SW480 (cell line): Measurements from ENCODE around the gene WFDC13.
A peak's percentile ranks its signal among the peaks of the same experiment; 100 is the strongest.
"Not testable (repeated sequence)": the region's sequence is repeated elsewhere in the genome, so short reads cannot be mapped to it uniquely, and the experiment has no call there.

Experiments used
- DNase-seq: peaks from one replicate; pipeline ENCODE4 v3.0.0-alpha.2; 2016; ENCODE audit warnings: low spot score

The WFDC13 gene

DNA sequence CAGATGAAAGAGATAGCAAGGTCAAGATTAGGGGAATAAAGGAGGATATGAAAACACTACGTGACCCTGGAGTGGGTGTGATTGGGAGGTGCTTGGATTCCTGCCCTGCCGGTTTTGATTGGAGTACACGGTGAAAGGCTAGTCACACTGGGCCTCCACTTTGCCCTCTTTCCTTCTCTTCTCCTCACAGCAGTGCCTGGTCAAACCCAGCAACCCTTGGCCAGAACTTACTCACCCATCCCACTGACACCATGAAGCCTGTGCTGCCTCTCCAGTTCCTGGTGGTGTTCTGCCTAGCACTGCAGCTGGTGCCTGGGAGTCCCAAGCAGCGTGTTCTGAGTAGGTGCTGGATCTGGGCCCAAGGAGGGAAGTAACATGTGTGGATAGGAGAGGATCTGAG, at the start of gene WFDC13:
TSS of gene WFDC13 (plus strand) at position 166 of the 400 bp plus-strand sequence. CDS start at position 252, 86 bp downstream.
- no peak for DNase-seq

DNA sequence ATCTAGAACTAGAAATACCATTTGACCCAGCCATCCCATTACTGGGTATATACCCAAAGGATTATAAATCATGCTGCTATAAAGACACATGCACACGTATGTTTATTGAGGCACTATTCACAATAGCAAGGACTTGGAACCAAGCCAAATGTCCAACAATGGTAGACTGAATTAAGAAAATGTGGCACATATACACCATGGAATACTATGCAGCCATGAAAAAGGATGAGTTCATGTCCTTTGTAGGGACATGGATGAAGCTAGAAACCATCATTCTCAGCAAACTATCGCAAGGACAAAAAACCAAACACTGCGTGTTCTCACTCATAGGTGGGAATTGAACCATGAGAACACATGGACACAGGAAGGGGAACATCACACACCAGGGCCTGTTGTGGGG, 44.8 kb upstream of the WFDC13 start:
- not testable (repeated sequence) for DNase-seq

DNA sequence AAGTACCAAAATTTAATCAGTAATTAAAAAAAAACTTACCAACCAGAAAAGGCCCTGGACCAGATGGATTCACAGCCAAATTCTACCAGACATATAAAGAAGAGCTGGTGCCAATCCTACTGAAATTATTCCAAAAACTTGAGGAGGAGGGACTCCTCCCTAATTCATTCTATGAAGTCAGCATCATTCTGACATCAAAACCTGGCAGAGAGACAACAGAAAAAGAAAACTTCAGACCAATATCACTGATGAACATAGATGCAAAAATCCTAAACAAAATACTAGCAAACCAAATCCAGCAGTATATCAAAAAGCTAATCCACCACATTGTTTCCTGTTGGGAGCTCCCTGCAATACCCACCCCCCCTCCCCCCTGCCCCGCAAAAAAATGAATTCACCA, 31.7 kb upstream of the WFDC13 start, which contains the start of gene WFDC11:
TSS of gene WFDC11 (minus strand) at position 101 of the 400 bp plus-strand sequence. CDS start 19,639 bp downstream, outside the sequence.
- DNase-seq: no peak

DNA sequence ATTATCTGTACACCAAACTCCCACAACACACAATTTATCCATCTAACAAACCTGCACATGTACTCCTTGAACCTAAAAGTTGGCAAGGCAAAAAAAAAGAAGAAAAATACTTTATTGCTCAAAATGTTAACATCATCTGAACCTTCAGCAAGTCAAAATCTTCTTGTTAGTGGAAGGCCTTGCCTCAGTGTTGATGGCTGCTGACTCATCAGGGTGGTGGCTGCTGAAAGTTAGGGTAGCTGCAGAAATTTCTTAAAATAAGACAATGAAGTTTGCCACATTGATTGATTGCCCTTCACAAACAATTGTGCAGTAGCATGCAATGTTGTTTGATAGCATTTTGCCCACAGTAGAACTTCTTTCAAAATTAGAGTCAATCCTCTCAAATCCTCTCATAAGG, 29.1 kb upstream of the WFDC13 start:
- no peak for DNase-seq

- DNase-seq: no peak
These were observed 22.2 kb upstream of the WFDC13 start for GRCh38 chr20:45679650-45680049.

DNA sequence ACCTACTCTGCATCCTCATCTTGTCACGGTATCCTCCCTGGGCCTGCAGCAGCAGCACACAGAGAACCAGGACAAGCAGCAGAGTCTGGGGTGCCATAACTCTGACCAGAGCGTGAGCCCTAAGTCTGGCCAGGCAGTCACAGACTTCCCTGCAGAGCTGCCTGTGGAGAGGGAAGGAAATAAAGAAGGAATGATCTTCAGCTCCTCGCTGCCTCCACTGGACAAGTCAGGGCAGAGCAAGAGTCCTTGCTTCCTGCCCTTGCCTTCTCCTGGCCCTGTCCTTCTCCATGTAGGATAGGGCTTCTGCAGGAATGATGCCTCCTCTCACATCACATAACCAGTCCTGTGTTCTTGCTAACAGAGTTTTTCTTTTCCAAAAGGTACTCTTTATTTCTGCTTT, 15.9 kb upstream of the WFDC13 start:
- peak; percentile 28 for DNase-seq

DNA sequence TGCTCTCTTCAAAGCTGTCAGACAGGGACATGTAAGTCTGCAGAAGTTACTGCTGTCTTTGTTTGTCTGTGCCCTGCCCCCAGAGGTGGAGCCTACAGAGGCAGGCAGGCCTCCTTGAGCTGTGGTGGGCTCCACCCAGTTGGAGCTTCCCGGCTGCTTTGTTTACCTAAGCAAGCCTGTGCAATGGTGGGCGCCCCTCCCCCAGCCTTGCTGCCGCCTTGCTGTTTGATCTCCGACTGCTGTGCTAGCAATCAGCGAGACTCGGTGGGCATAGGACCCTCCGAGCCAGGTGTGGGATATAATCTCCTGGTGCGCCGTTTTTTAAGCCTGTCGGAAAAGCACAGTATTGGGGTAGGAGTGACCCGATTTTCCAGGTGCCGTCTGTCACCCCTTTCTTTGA, 8.5 kb upstream of the WFDC13 start:
- DNase-seq: not testable (repeated sequence)

GRCh38 chr20:45695496-45695895, 6.3 kb upstream of the WFDC13 start:
- DNase-seq: no peak

DNA sequence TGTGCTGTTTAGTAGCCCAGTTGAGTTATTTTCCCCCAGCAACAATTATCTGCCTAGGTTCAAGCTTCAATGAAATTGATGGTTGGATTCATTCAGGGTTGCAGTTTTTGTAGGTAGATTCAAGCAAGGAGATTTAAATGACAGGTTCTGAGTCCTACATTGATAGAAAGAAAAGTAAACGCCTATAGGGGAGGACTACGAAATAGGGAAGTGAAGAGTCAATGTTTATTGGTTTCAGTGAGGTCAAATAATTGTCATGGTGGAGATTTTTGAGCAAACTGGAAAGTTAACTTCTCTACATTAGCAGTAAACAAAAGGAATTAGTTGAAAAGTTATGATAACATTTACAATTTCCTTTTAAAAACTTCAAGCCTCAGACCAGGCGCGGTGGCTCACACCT, 734 bp upstream of the WFDC13 start:
- no peak for DNase-seq

- DNase-seq: no peak
These were observed 3.3 kb downstream of the WFDC13 start, which contains the start of gene WFDC10B for GRCh38 chr20:45704969-45705637. TSS of gene WFDC10B (minus strand) at chr20:45705019. CDS start at chr20:45685992, 19,027 bp downstream.

GRCh38 chr20:45716141-45716688, 14.4 kb downstream of the WFDC13 start:
- DNase-seq: not testable (repeated sequence)

- no peak for DNase-seq
These were observed 20.2 kb downstream of the WFDC13 start, which contains the start of gene SPINT4 for GRCh38 chr20:45722047-45722446. TSS of gene SPINT4 (plus strand) at chr20:45722347. CDS start at chr20:45722368, 21 bp downstream.

DNA sequence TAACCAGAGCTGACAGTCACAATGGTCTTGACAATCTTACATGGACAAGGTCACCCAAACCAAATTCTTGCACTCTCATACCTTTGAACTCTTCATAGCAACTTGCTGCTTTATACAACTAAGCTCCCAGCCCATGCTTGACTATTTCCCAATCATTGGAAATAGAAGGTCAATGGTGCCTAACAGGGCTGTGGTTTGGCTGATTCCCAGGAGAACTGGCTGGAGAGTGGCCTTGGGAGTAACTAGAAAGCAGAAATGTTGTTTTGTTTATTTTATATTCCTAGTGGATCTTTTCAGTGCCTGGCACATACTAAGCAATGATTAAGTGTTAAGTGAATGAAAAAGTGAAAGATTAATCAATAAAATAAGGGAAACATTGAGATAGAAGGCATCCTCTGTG, 23.3 kb downstream of the WFDC13 start:
- DNase-seq: no peak

GRCh38 chr20:45727044-45727443, 25.2 kb downstream of the WFDC13 start:
- DNase-seq: no peak

DNA sequence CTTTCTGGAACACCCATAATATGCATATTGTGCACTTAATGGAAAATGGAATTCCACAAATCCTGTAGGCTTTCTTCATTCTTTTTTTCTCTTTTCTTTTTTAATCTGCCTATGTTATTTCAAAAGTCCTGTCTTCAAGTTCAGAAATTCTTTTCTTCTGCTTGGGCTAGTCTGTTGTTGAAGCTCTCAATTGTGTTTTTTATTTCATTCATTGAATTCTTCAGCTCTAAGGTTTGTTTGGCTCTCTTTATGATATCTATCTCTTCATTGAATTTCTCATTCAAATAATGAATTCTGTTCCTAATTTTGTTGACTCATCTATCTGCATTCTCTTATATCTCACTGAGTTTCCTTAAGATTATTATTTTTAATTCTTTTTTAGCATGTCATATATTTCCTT, 30.4 kb downstream of the WFDC13 start:
- no peak for DNase-seq

- DNase-seq: no peak
These were observed 33.7 kb downstream of the WFDC13 start for GRCh38 chr20:45735552-45735951.

DNA sequence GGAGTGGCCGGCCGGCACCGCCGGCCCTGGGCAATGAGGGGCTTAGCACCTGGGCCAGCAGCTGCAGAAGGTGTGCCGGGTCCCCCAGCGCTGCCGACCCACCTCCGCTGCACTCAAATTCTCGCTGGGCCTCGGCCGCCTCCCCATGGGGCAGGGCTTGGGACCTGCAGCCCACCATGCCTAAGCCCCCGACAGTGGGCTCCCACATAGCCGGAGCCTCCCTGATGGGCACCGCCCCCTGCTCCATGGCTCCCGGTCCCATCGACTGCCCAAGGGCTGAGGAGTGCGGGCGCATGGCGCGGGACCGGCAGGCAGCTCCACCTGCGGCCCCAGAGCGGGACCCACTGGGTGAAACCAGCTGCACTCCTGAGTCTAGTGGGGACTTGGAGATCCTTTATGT, 34.1 kb downstream of the WFDC13 start:
- DNase-seq: no peak

DNA sequence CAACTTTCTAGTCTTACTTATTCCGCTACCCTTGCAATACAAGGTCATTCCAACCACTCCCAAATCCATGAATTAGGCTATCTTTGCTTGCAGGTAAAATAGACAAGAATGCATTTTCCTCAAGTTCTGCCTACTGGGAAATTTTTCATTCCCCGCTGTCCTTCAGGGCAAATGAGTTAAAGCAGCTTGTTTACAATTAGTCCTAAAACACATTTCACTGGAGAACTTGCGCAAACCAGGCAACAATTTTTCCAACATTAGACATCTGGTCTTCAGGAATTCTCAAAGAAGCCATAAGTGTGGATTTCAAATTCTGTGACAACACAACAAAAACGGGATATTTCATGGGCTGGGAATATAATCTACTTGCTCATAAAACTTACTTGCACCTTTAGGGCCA, 40.8 kb downstream of the WFDC13 start:
- no peak for DNase-seq

DNA sequence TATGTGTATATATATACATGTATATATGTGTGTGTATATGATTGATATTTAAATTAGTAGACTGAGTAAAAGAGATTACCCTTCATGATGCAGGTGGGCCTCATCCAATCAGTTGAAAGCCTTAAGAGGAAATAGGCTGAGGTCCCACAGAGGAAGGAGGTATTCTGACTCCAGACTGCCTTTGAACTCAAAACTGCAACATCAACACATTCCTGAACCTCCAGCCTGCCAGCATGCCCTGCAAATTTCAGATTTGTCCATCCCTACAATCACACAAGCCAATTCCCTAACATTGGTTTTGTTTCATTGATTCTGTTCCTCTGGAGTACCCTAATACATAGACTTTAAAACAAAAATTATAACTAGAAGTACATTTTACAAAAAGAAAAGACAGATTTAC, 43.2 kb downstream of the WFDC13 start:
- no peak for DNase-seq

- DNase-seq: no peak
These were observed 49.9 kb downstream of the WFDC13 start for GRCh38 chr20:45751721-45752120.

- no peak for DNase-seq
These were observed 50.9 kb downstream of the WFDC13 start for GRCh38 chr20:45752746-45753145.

DNA sequence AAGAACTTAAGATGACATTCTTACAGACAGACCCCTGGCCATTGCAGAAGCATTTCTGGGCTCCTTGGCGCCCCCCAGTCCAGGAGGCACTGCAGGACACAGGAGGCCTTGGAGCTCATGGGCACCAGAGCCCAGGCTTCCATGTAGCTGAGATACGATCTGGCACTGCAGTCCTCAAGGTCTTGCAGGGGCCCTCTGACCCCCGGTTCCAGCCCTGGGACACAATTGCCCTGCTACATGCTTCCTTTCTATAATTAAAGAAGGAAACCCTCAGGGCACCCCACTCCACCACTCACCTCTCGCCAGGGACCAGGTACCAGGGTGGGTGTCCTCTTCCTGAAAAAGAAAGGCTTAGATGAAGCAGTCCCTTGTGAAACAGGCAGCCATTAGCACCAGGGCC, 56.3 kb downstream of the WFDC13 start:
- no peak for DNase-seq
